ENCODE data around the gene GRK5. TPM values are rescaled to one million over a fixed set of nuclear protein-coding genes. Genes with fewer than 3 reads are reported as not detected.
"Not testable (repeated sequence)": the region's sequence is repeated elsewhere in the genome, so short reads cannot be mapped to it uniquely, and the experiment has no call there.

The GRK5 gene
- polyA plus RNA-seq, 1 experiment: 20.8 TPM

DNA sequence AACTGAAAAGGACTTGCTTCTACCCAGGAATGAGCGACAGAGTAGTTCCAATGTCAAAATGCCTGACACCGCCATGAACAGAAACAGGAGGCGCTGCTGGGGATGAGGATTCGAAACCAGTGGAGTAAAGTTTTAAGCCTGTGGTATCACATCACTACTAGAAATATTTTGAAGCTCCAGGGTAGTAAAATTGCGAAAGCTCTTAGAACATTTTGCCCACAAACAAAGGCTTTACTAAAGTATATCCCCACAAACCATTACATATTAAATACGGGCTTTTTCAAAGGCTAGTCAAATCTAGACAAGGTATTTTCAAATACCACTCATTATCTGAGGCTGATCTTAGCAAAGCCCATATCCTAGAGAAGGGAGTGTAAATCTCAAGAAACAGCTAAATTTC, 31.2 kb upstream of the GRK5 start:
- POLR2A ChIA-PET: interaction anchor here (1.2 kb wide), 1 partner anchor 14 kb away, joined by 3 read pairs; no protein-coding TSS in a partner anchor
- TF ChIP-seq, protein P1, sequence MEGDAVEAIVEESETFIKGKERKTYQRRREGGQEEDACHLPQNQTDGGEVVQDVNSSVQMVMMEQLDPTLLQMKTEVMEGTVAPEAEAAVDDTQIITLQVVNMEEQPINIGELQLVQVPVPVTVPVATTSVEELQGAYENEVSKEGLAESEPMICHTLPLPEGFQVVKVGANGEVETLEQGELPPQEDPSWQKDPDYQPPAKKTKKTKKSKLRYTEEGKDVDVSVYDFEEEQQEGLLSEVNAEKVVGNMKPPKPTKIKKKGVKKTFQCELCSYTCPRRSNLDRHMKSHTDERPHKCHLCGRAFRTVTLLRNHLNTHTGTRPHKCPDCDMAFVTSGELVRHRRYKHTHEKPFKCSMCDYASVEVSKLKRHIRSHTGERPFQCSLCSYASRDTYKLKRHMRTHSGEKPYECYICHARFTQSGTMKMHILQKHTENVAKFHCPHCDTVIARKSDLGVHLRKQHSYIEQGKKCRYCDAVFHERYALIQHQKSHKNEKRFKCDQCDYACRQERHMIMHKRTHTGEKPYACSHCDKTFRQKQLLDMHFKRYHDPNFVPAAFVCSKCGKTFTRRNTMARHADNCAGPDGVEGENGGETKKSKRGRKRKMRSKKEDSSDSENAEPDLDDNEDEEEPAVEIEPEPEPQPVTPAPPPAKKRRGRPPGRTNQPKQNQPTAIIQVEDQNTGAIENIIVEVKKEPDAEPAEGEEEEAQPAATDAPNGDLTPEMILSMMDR (IDR thresholded peaks at IDR 0.05; ENCODE audit: insufficient read depth, low read depth, low read length): no peak
- H3K36me3 ChIP-seq (ENCODE audit: control insufficient read depth, insufficient read depth, low read length): peaks cover 6% of the 10 kb centered on the region
- CTCF ChIA-PET: interaction anchor here (0.5 to 1.1 kb wide), 4 partner anchors 9 to 352 kb away, joined by 3 to 4 read pairs (median 3); no protein-coding TSS in a partner anchor
- no peak for DNase-seq (ENCODE audit: low read depth)
- H3K4me3 ChIP-seq (ENCODE audit: low read depth, low read length): no peak overlapping the region
- H3K27me3 ChIP-seq (ENCODE audit: control insufficient read depth, insufficient read depth, low read length): no peaks in the 10 kb centered on the region

DNA sequence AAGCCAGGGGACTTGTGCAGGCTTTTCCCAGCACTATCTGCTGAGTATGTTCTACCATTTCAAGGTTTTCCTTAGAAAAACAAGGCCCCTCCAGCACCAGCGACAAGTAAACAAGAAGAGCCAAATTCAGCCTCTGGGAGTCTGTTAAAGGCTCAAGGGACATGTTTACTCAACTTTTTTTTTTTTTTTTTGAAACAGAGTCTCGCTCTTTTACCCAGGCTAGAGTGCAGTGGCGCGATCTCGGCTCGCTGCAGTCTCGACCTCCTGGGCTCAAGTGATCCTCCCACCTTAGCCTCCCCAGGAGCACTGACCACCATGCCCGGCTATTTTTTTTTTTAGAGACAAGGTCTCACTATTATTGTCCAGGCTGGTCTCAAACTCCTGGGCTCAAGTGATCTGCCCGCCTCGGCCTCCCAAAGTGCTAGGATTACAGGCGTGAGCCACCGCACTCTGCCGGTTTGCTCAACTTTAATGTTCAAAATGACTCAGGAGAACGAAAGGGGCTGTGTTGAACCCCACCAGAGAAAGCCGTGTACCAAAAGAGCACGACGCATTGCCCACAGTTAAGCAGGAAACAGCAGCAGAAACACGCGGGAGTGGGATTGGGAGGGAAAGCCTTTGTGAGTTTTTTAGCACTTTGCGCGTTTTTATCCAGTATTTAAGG, 29.5 kb upstream of the GRK5 start:
- Histone ChIP-seq H3K4me3 (ENCODE audit: low read depth, low read length) (peak overlapping the region; percentile 77), H3K27me3 (ENCODE audit: control insufficient read depth, insufficient read depth, low read length) (no peaks in the 10 kb centered on the region), H3K36me3 (ENCODE audit: control insufficient read depth, insufficient read depth, low read length) (no peaks in the 10 kb centered on the region)
- no peak for DNase-seq (ENCODE audit: low read depth)
- CTCF ChIA-PET: no interaction called here
- TF ChIP-seq, protein P1 (IDR thresholded peaks at IDR 0.05; ENCODE audit: insufficient read depth, low read depth, low read length): no peak
- POLR2A ChIA-PET: no interaction called here

DNA sequence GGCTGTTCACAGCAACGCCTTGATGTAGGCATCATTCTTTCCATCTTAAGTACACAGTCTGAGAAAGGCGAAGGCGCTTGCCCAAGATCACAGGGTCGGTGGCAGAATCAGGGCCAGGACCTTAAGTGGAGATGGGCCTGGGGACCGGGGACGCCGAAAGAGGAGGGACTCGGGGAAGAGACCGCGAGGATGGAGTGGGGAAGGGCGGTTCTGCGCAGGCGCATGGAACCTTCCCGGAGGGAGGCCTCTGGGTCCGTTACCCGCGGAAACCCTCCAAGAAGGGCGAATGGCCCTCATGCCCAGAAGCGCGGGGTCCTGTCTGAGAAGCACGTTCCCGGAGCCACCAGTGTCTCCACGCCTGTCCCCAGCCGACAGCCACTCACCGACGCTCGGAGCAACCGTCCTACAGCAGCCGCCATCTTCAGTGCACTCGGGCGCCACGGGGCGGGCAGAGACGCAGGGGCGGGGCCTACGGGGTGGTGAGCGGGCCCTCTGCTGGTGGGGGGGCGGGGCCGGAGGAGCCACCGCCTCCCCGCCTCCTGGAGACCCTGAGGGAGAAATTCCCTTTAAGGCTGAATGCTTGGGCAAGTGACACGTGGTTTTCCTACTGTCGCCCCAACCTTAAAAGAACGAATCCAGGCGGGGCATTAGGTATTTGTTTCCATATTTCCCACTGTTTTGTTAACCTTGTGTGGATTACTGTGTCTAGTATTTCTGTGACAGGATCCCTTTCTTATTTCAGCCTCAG, 28.8 kb upstream of the GRK5 start, which contains the start of gene PRDX3:
TSS of gene PRDX3 (minus strand) at position 441 of the 748 bp plus-strand sequence. CDS start at position 419, 22 bp downstream.
- DNase-seq (ENCODE audit: low read depth): peak; percentile 46
- no peaks in the 10 kb centered on the region for H3K27me3 ChIP-seq (ENCODE audit: control insufficient read depth, insufficient read depth, low read length)
- TF ChIP-seq, protein P1 (IDR thresholded peaks at IDR 0.05; ENCODE audit: insufficient read depth, low read depth, low read length): peak; percentile 29; the same call in 1 of the 2 replicates
- CTCF ChIA-PET: interaction anchor here (0.7 kb wide), 1 partner anchor 12 kb away, joined by 3 read pairs; no protein-coding TSS in a partner anchor
- POLR2A ChIA-PET: no interaction called here
- no peaks in the 10 kb centered on the region for H3K36me3 ChIP-seq (ENCODE audit: control insufficient read depth, insufficient read depth, low read length)
- peak within 1 kb of the TSS; percentile 77 for H3K4me3 ChIP-seq (ENCODE audit: low read depth, low read length)

DNA sequence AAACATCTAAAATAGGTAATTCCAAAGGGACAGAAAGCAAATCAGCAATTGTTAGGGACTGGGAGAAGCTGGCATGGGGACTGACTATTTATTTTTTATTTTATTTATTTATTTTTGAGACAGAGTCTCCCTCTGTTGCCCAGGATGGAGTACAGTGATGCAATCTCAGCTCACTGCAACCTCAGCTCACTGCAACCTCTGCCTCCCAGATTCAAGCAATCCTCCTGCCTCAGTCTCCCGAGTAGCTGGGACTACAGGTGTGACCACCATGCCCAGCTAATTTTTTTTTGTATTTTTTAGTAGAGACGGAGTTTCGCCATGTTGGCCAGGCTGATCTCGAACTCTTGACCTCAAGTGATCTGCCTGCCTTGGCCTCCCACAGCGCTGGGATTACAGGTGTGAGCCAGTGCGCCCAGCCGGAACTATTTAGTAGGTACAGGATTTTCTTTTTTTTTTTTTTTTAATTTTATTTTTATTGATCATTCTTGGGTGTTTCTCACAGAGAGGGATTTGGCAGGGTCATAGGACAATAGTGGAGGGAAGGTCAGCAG, 26.4 kb upstream of the GRK5 start:
- POLR2A ChIA-PET; H3K36me3 ChIP-seq (ENCODE audit: control insufficient read depth, insufficient read depth, low read length); H3K4me3 ChIP-seq (ENCODE audit: low read depth, low read length); DNase-seq (ENCODE audit: low read depth); H3K27me3 ChIP-seq (ENCODE audit: control insufficient read depth, insufficient read depth, low read length): not testable (repeated sequence)
- CTCF ChIA-PET: interaction anchor here (1.7 to 2.2 kb wide), 2 partner anchors 9 to 18 kb away, joined by 6 to 7 read pairs; no protein-coding TSS in a partner anchor

DNA sequence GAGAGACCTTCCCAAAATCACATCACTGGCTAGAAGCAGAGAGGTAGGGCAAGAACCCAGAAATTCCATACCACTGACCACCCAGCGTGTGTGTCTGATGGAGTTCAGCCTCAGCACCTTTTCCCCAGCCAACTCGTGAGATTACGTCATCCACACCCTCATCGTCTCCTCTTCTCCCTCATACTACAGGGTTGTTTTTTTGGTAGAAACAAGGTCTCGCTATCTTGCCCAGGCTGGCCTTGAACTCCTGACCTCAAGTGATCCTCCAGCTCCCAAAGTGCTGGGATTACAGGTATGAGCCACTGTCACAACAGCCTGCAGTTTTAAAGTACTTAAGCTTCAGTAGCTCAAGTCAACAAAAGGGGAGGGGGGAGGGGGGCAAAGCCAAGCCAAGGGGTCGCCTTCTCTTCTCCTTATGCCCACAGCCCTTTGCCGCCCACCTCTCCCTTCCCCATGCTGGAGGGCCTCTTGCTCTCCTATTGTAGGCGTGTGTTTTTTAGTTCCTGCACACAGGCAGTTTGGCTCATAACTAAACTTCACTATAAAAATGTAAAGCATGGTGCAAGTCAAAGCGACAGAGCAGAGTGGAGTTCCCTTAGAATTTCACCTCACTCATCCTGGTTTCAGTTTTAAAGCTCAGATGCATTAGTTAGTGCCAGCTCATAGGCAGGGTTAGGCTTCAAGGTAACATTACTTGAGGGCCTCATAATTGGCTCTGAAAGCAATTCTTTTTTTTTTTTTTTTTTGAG, 23.5 kb upstream of the GRK5 start:
- Histone ChIP-seq H3K27me3 (ENCODE audit: control insufficient read depth, insufficient read depth, low read length) (no peaks in the 10 kb centered on the region), H3K4me3 (ENCODE audit: low read depth, low read length) (no peak overlapping the region), H3K36me3 (ENCODE audit: control insufficient read depth, insufficient read depth, low read length) (no peaks in the 10 kb centered on the region)
- CTCF ChIA-PET: interaction anchor here (0.6 kb wide), 1 partner anchor 260 kb away, joined by 6 read pairs; no protein-coding TSS in a partner anchor
- DNase-seq (ENCODE audit: low read depth): no peak
- POLR2A ChIA-PET: no interaction called here
- TF ChIP-seq, protein P1 (IDR thresholded peaks at IDR 0.05; ENCODE audit: insufficient read depth, low read depth, low read length): no peak

Measured in BJ (cell line).